Activated CD4-positive, alpha-beta T cell treated with anti-CD3 and anti-CD28 coated beads, Interleukin-2, amount 10 ng/mL, durations not matched to agents 7 days and 5 days (primary cell): ENCODE data around the gene S100A14. TPM values are rescaled to one million over a fixed set of nuclear protein-coding genes. Genes with fewer than 3 reads are reported as not detected.
A peak's percentile ranks its signal among the peaks of the same experiment; 100 is the strongest.

ENCODE experiments used
- CTCF ChIA-PET: fragments of 350-600 bp; sonication (Branson Sonifier 250); formaldehyde crosslinking; loops from one replicate; lab custom pipeline; 2021; ENCODE audit warnings: antibody characterized with exemption; lab: Charles Lee
- POLR2A ChIA-PET: fragments of 350-600 bp; sonication (Branson Sonifier 250); formaldehyde crosslinking; loops from one replicate; lab custom pipeline; 2021; ENCODE audit warnings: antibody characterized with exemption; lab: Charles Lee
- DNase-seq: peaks from one replicate; pipeline ENCODE4 v3.0.0-alpha.2; 2020
- H3K27ac Mint-ChIP-seq: one replicate; pipeline ENCODE4 v1.8.0; 2021; ENCODE audit warnings: mild to moderate bottlenecking, moderate library complexity, mixed read lengths
- H3K27me3 Mint-ChIP-seq: one replicate; pipeline ENCODE4 v1.8.0; 2021; ENCODE audit warnings: mixed read lengths
- H3K36me3 Mint-ChIP-seq: one replicate; pipeline ENCODE4 v1.8.0; 2021; ENCODE audit warnings: low read depth, mixed read lengths
- H3K4me1 Mint-ChIP-seq: one replicate; pipeline ENCODE4 v1.8.0; 2021; ENCODE audit warnings: mixed read lengths
- H3K4me3 Mint-ChIP-seq: one replicate; pipeline ENCODE4 v1.8.0; 2021; ENCODE audit warnings: mild to moderate bottlenecking, moderate library complexity, mixed read lengths
- H3K9me3 Mint-ChIP-seq: one replicate; pipeline ENCODE4 v1.8.0; 2021; ENCODE audit warnings: mixed read lengths
- total RNA-seq, 2 experiments: library from RNA; stranded (reverse); gene quantifications; one replicate each; pipeline ENCODE4 v1.2.3, GENCODE V29; 2021

S100A14 gene
- total RNA-seq, 2 experiments from 2014 or later = not detected

DNA sequence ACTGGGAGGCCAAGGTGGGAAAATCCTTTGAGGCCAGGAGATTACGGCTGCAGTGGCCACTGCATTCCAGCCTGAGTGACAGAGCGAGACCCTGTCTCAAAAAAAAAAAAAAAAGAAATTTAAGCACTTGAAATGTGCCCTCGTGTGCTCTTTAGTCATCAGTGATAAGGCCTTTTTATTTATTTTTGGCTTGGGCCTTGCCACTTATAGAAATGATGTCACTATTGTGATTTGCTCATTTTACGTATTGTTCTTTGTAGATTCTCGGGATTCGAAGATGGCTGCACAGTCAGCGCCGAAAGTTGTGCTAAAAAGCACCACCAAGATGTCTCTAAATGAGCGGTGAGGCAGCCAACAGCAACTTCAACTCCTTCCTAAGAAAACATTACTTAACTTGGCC lies 20.2 kb upstream of the S100A14 start:
- H3K27ac Mint-ChIP-seq = no peak overlapping the region
- ChIA-PET POLR2A (no interaction called here), CTCF (interaction anchor here (0.9 kb wide), 1 partner anchor 15 kb away, joined by 3 read pairs; no protein-coding TSS in a partner anchor)
- peak overlapping the region; percentile 92 for H3K4me3 Mint-ChIP-seq
- peaks cover 46% of the 10 kb centered on the region for H3K4me1 Mint-ChIP-seq
- H3K9me3 Mint-ChIP-seq = no peaks in the 10 kb centered on the region
- no peaks in the 10 kb centered on the region for H3K27me3 Mint-ChIP-seq
- H3K36me3 Mint-ChIP-seq = peaks cover 48% of the 10 kb centered on the region
- DNase-seq = no peak

DNA sequence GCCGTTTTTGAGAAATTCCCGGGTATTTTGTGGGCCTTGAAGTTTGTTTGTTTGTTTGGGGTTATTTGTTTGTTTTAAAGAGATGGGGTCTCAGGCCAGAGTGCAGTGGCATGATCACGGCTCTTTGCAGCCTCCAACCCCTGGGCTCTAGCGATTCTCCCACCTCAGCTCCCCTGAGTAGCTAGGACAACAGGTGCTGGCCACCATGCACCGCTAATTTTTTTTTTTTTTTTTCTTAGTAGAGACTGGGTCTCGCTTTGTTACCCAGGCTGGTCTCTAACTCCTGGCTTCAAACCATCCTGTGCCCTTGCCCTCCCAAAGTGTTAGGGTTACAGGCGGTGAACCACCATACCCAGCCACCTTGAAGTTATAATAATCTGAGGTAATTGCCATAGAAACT lies 19.7 kb upstream of the S100A14 start:
- DNase-seq = no peak
- CTCF ChIA-PET = interaction anchor here (0.9 to 1.4 kb wide), 3 partner anchors 12 to 36 kb away, joined by 3 to 6 read pairs (median 3); no protein-coding TSS in a partner anchor
- H3K27ac Mint-ChIP-seq = no peak overlapping the region
- POLR2A ChIA-PET = no interaction called here
- H3K27me3 Mint-ChIP-seq = no peaks in the 10 kb centered on the region
- no peaks in the 10 kb centered on the region for H3K9me3 Mint-ChIP-seq
- H3K4me3 Mint-ChIP-seq = peak overlapping the region; percentile 92
- peaks cover 44% of the 10 kb centered on the region for H3K36me3 Mint-ChIP-seq
- peaks cover 43% of the 10 kb centered on the region for H3K4me1 Mint-ChIP-seq

DNA sequence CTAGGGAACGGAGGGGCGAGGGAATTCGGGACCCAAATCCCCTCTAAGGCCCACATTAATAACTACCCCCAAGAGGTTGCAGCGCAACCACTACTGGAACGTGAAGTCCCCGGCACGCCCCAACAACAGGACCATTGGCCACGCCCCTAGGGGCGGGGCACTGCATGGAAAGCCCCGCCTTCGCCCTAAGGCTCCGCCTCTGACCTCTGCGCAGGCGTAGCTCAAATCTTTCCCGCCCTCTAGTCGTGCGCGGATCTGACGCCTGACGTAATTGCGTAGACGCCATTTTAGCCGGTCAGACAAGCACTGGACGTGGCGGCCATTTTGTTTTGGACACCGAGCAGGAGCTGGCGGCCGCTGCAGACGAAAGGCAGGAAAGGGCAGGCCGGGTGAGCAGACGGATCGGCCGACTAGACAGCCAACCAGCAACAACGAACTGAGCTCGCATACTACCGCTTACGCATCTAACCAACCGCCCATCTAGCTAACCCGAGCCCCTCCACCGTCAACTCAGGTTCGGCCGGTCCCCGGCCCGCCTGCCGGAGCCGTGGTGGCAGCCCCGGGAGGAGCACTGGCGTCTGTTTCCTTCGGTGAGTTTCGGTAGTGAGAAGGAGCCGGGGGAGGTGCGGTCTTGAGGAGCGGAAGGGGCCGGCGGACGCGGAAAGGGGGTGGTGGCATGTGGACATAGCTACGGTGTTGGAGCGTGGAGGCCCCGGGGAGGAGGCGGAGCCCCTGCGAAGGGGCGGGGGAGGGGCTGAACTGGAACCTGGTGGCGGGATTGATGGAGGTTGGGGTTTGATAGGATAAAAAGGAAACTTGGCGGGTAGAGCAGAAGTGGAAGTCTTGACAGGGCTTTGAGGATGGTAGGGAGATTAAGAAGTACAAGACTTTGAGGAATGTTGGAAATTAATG lies 17.9 kb upstream of the S100A14 start, which contains the start of gene CHTOP:
Gene CHTOP (plus strand): TSS at position 313 of the 912 bp plus-strand sequence. CDS start 2,523 bp downstream, outside the sequence.
- Mint-ChIP-seq H3K36me3 (peaks cover 36% of the 10 kb centered on the region), H3K4me1 (peaks cover 44% of the 10 kb centered on the region), H3K4me3 (peak within 1 kb of the TSS; percentile 92), H3K9me3 (no peaks in the 10 kb centered on the region), H3K27ac (peak within 1 kb of the TSS; percentile 99), H3K27me3 (no peaks in the 10 kb centered on the region)
- CTCF ChIA-PET = interaction anchor here (0.7 to 2.4 kb wide), 18 partner anchors 9 to 130 kb away, joined by 3 to 10 read pairs (median 4); no protein-coding TSS in a partner anchor
- POLR2A ChIA-PET = interaction anchor here (0.6 to 1.8 kb wide), 14 partner anchors 10 to 770 kb away, joined by 3 to 7 read pairs (median 3); partner anchors contain the start of genes RPS27, S100A6 and SNAPIN
- peak; percentile 98 for DNase-seq

DNA sequence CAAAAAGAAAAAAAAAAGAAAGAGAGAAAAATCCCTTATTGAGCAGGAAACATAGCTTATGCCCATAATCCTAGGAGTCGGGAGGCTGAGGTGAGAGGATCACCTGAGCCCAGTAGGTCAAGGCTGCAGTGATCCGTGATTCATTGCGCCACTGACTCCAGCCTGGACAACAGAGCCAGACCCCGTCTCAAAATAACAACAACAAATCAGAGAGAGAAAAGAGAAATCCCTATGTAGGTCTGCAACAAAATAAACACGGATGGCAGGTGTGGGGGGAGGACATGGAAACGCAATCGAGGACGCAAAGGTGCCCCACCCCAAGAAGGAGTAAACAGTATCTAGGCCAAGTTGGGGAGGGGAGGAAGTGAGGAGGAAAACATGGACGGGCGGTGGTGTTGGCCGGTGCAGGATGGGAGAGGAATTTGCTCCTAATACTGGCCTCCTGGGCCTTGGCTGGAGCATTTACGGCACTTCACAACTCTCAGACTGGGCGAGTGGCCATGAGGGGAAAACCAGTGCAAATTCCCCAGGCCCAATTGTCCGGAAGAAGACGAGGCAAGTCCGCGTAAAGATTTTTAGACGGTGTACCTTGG lies 17.1 kb upstream of the S100A14 start:
- peak overlapping the region; percentile 92 for H3K4me3 Mint-ChIP-seq
- peaks cover 44% of the 10 kb centered on the region for H3K4me1 Mint-ChIP-seq
- POLR2A ChIA-PET = interaction anchor here (0.6 to 1.8 kb wide), 8 partner anchors 11 to 617 kb away, joined by 3 to 7 read pairs (median 3); partner anchors contain the start of gene SNAPIN
- H3K36me3 Mint-ChIP-seq = peaks cover 30% of the 10 kb centered on the region
- DNase-seq = no peak
- H3K9me3 Mint-ChIP-seq = no peaks in the 10 kb centered on the region
- H3K27me3 Mint-ChIP-seq = no peaks in the 10 kb centered on the region
- CTCF ChIA-PET = interaction anchor here (0.6 to 2.4 kb wide), 11 partner anchors 10 to 129 kb away, joined by 3 to 10 read pairs (median 4); no protein-coding TSS in a partner anchor
- H3K27ac Mint-ChIP-seq = peak overlapping the region; percentile 99

DNA sequence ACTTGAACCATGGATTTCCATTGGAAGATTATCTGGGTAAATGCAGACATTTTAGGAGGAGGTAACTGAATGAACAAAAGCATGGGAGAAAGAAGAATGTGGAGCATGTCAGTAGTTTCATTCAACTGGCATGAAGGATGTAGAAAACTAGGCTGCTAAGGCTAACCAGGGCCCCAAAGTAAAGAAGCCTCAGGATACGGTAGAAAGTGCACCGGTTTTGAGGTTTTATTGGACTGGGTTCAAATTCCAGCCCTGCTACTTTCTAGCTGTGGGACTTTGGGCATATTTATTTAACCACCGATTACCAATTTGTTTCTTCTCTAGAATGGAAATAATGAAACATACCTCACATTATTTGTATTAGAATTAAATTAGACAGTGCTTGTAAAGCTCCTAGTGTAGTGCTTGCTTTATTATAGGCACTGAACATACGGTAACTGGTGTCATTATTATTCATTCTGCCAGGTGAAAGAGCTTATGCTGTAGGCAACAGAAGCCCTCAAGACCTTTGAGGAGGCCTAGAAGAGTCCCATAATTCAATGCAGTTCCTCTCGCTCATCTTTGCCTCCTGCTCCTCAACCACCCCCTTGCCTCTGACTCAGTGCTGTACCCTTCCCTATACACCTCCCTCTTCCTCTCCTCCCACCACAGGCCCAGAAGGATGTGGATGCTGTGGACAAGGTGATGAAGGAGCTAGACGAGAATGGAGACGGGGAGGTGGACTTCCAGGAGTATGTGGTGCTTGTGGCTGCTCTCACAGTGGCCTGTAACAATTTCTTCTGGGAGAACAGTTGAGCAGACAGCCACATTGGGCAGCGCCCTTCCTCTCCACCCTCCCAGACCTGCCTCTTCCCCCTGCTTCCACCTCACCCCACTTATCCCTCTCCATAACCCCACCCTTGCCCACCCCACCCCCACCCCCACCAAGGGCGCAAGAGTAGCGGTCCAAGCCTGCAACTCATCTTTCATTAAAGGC lies 15.2 kb upstream of the S100A14 start:
- Mint-ChIP-seq H3K4me3 (no peak overlapping the region), H3K27me3 (no peaks in the 10 kb centered on the region), H3K27ac (peak overlapping the region; percentile 20), H3K36me3 (peaks cover 14% of the 10 kb centered on the region), H3K4me1 (peaks cover 31% of the 10 kb centered on the region), H3K9me3 (no peaks in the 10 kb centered on the region)
- no peak for DNase-seq
- POLR2A ChIA-PET = no interaction called here
- CTCF ChIA-PET = interaction anchor here (1.3 kb wide), 1 partner anchor 16 kb away, joined by 3 read pairs; no protein-coding TSS in a partner anchor

DNA sequence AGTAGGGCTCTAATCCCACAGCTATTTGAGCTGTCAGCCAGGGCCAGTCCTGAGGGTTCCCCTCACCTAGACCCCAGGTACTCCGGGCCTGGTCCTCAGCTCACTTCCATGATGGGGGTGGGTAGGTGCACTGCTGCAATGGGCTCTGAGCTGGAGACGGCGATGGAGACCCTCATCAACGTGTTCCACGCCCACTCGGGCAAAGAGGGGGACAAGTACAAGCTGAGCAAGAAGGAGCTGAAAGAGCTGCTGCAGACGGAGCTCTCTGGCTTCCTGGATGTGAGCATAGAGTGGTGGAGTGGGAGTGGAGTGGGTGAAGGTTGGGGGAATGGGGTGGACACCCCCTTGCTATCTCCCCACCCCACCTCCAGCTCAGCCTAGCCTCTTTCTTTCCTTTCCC lies 14.3 kb upstream of the S100A14 start:
- Mint-ChIP-seq H3K4me3 (no peak overlapping the region), H3K27ac (no peak overlapping the region), H3K4me1 (peaks cover 25% of the 10 kb centered on the region), H3K27me3 (no peaks in the 10 kb centered on the region), H3K36me3 (peaks cover 8% of the 10 kb centered on the region), H3K9me3 (no peaks in the 10 kb centered on the region)
- DNase-seq = no peak
- CTCF ChIA-PET = interaction anchor here (1.3 kb wide), 1 partner anchor 42 kb away, joined by 6 read pairs; no protein-coding TSS in a partner anchor
- POLR2A ChIA-PET = no interaction called here

DNA sequence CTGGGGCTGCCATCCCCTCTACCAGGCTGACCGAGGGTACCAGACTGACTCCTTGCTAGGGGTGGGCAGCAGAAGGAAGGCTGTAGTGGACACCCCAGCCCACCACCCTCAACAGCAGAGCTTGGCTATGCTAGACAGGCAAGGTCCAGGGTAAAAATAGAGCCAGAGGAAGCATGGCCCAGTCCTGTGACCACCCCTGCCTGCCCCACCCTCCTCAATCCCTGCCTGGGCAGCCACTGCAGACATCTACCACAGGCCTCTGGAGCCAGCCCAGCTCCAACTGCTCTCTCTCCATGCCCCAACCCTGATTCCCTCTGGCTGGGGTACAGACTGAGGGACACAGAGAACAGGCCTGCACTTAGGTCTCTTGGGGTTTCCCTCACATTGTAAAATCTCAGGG lies 13.8 kb upstream of the S100A14 start:
- POLR2A ChIA-PET = no interaction called here
- H3K4me3 Mint-ChIP-seq = no peak overlapping the region

DNA sequence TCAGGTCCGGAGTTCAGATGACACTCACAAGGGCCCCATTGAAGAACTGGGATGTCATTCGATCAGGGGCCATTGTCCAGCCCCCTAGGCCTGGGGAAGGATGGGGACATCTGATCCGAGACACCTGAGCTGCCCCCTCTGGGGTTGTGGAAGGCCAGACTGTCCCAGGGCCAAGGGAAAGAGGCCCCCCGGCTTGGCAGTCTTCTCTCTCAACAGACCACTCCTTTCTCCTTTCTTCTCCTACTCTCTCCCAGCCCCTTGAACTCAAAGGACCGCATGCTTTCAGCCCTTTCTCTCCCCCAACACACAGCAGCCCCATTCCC lies 13.2 kb upstream of the S100A14 start:
- DNase-seq = no peak
- no peaks in the 10 kb centered on the region for H3K27me3 Mint-ChIP-seq
- no peak overlapping the region for H3K27ac Mint-ChIP-seq
- POLR2A ChIA-PET = no interaction called here
- CTCF ChIA-PET = interaction anchor here (1.6 to 3.6 kb wide), 3 partner anchors 14 to 94 kb away, joined by 5 to 45 read pairs (median 9); partner anchors contain the start of genes S100A14, S100A16 and S100A6
- peaks cover 21% of the 10 kb centered on the region for H3K4me1 Mint-ChIP-seq
- no peaks in the 10 kb centered on the region for H3K9me3 Mint-ChIP-seq
- peaks cover 3% of the 10 kb centered on the region for H3K36me3 Mint-ChIP-seq
- no peak overlapping the region for H3K4me3 Mint-ChIP-seq

More for the DNA sequence above, 13.8 kb upstream of the S100A14 start:
- CTCF ChIA-PET = interaction anchor here (1.3 kb wide), 1 partner anchor 42 kb away, joined by 6 read pairs; no protein-coding TSS in a partner anchor
- no peaks in the 10 kb centered on the region for H3K9me3 Mint-ChIP-seq
- peaks cover 23% of the 10 kb centered on the region for H3K4me1 Mint-ChIP-seq
- H3K27ac Mint-ChIP-seq = no peak overlapping the region
- no peaks in the 10 kb centered on the region for H3K27me3 Mint-ChIP-seq
- peaks cover 7% of the 10 kb centered on the region for H3K36me3 Mint-ChIP-seq
- no peak for DNase-seq

DNA sequence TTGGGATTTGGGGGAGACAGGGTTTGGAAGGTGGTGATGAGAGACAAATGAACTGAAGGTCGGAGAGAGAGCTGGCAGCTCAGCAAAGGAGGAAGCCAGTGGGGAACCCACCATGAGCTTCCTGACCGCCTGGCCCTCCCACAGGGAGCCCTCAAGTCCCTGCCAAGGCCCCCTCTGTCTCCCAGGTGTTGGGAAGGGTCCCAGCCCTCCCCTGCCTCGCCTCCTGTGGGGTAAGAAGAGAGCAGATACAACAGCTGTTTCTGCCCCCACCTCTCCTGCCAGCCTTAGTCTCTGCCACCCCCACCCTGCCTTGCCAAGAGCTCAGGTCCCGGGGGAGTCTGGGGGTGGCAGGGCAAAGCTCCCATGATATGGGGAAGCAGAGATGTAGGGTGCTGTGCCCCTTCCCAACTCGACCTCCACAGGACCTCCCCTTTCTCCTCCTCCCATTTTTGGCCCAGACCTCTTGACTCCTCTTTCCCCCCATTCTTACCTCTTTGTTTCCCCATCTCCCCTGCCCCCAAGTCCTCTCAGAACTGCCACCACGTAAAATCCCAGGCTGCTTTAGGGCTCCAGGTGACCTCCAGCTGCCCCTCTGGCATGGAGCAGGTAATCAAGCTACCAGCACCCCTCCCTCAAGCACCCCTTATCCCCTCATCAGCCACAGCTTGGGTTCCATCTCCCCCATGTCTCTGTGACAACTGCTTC lies 12.7 kb upstream of the S100A14 start:
- Mint-ChIP-seq H3K36me3 (peaks cover 2% of the 10 kb centered on the region), H3K4me1 (peaks cover 21% of the 10 kb centered on the region), H3K27me3 (no peaks in the 10 kb centered on the region), H3K27ac (no peak overlapping the region), H3K9me3 (no peaks in the 10 kb centered on the region), H3K4me3 (no peak overlapping the region)
- POLR2A ChIA-PET = interaction anchor here (0.6 kb wide), 1 partner anchor 75 kb away, joined by 3 read pairs; no protein-coding TSS in a partner anchor
- DNase-seq = no peak
- CTCF ChIA-PET = interaction anchor here (1.5 to 3.6 kb wide), 4 partner anchors 13 to 97 kb away, joined by 3 to 45 read pairs (median 7); partner anchors contain the start of genes S100A14, S100A16 and S100A6

DNA sequence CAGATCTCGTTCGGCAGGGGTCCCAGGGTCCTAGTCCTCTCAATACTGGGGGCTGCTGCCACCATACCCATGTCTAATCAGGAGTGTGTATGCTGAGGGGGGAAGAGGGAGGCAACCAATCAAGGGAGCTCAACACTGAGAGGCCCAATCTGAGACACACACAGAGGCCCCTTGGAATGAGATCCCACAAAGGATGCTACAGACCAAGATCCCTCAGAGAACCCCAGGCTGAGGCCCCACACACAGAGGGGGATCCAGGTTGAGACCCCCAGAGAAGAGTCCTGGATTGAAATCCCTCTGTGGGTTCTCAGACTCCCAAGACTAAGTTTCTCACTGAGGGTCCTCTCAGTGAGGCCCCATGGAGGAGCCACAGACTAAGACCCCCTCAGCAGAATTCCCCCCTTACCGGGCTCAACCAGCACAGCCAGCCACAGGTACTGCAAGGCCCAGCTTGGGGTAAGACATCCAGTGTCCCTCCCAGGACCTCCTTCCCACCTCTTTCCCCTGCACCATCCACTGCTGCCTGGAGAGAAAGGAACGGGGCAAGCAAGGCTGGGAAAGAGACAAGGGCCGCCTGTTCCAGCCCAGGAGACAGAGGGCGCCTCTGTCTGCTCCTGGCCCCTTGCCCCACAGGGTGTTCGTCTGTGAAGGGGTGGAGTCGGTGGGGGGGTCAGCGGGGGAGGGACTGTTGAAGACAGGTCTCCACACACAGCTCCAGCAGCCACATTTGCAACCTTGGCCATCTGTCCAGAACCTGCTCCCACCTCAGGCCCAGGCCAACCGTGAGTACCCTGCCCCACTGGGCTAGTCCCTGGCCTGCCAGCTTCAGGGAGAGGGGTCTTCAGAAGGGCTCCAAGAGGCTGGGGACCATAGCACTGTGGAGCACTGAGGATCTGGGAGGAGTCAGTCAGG lies 11.8 kb upstream of the S100A14 start, which contains the start of gene S100A1:
Gene S100A1 (plus strand): TSS at position 720 of the 912 bp plus-strand sequence. CDS start 2,088 bp downstream, outside the sequence.
- Mint-ChIP-seq H3K27ac (no peak within 1 kb of the TSS), H3K4me3 (no peak within 1 kb of the TSS), H3K27me3 (no peaks in the 10 kb centered on the region), H3K36me3 (peaks cover 2% of the 10 kb centered on the region), H3K4me1 (peaks cover 13% of the 10 kb centered on the region), H3K9me3 (no peaks in the 10 kb centered on the region)
- POLR2A ChIA-PET = interaction anchor here (0.6 kb wide), 1 partner anchor 74 kb away, joined by 3 read pairs; no protein-coding TSS in a partner anchor
- CTCF ChIA-PET = interaction anchor here (0.8 to 3.6 kb wide), 12 partner anchors 10 to 131 kb away, joined by 3 to 45 read pairs (median 4); partner anchors contain the start of genes S100A14, S100A16 and S100A6
- DNase-seq = no peak
